NCI-H2227 treated with DMSO at 0.1 percent for 48 hours (cell line): ENCODE data around the gene DHODH.
"Not testable (repeated sequence)": the region's sequence is repeated elsewhere in the genome, so short reads cannot be mapped to it uniquely, and the experiment has no call there.

Experiments used
- DNase-seq: peaks from one replicate; lab custom pipeline; 2025; lab: John Stamatoyannopoulos, UW

Gene DHODH

DNA sequence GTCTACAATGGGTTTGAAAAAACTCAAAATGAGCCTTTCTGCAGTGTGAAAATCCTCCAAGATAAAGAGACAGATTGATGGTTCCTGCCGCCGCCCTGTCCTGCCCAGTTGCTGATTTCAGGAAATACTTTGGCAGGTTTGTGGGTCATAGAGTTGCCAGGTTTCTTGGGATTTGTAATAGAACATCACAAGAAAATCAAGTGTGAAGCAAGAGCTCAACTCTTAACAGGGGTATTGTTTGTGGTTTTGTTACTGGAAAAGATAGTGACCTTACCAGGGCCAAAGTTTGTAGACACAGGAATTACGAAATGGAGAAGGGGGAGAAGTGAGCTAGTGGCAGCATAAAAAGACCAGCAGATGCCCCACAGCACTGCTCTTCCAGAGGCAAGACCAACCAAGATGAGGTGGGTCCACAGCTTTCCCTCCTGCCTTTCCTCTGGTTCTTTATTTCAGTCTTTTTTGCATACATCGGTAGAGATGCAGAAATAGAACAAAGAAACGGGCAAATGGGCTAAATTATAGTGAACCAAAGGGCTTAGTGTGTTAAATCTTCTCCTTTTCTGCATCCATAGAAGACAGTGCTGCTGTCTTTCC is 45.8 kb downstream of the DHODH start, which contains the start of gene HP:
TSS of gene HP (plus strand) at position 252 of the 594 bp plus-strand sequence. CDS start at position 400, 148 bp downstream.
- not testable (repeated sequence) for DNase-seq

DNA sequence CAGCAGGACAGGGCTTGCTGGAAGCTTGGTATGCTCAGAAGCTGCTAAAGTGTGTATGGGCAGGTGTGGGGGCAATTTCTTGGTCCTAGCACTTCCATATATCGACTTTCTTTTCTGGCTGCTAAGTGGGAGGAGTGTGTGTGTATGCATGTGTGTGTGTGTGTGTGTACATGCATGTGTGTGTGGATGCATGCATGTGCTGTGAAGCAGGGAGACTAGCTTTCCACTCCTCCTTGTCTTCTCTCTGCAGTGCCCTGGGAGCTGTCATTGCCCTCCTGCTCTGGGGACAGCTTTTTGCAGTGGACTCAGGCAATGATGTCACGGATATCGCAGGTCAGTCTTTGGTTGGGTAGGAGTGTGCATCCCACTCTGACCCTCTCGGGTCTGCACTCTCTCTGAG is 47.4 kb downstream of the DHODH start:
- no peak for DNase-seq

- not testable (repeated sequence) for DNase-seq
Observed at GRCh38 chr16:72057313-72057712, 48.8 kb downstream of the DHODH start.

GRCh38 chr16:72059060-72059459 is 50.5 kb downstream of the DHODH start:
- not testable (repeated sequence) for DNase-seq

DNA sequence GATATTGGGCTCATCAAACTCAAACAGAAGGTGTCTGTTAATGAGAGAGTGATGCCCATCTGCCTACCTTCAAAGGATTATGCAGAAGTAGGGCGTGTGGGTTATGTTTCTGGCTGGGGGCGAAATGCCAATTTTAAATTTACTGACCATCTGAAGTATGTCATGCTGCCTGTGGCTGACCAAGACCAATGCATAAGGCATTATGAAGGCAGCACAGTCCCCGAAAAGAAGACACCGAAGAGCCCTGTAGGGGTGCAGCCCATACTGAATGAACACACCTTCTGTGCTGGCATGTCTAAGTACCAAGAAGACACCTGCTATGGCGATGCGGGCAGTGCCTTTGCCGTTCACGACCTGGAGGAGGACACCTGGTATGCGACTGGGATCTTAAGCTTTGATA is 51.9 kb downstream of the DHODH start:
- no peak for DNase-seq

DNA sequence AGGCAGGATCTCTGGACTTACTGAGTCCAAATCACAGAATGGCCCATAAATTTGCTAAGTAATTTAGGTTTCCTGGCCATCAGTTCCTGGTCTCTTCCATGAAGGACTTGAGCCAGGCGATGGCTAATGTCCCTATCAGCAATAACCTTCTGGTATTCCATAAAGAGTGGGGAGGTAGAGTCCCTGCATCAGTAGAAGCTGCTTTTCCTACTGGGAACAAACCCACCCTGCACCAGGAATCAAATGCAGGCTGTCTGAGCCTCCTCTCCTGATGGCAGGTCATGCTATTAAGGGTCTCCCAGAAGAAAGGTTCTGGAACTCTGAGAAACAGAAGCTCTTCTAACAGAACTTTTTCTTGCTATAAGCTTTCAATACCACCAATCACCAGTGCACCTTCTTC is 53.0 kb downstream of the DHODH start:
- DNase-seq: no peak

- no peak for DNase-seq
Observed at GRCh38 chr16:72064361-72064894, 55.9 kb downstream of the DHODH start.

- peak; percentile 8 for DNase-seq
Observed at GRCh38 chr16:72066747-72067146, 58.2 kb downstream of the DHODH start.

DNA sequence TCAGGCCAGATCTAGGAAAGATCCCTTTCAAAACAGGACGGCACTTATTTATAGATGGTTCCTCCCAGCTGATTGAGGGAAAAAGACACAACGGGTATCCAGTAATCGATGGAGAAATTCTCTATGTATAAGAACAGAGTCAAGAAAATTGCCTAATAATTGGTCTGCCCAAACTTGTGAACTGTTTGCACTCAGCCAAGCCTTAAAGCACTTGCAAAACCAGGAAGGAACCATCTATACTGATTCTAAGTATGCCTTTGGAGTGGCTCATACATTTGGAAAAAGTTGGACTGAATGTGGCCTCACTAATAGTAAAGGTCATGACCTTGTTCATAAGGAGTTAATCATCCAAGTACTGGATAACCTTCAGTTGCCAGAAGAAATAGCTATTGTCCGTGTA is 60.4 kb downstream of the DHODH start:
- no peak for DNase-seq

- no peak for DNase-seq
Observed at GRCh38 chr16:72072514-72073342, 64.2 kb downstream of the DHODH start.

- DNase-seq: no peak
Observed at GRCh38 chr16:72073560-72074230, 65.2 kb downstream of the DHODH start.

GRCh38 chr16:72075067-72075466 is 66.5 kb downstream of the DHODH start:
- not testable (repeated sequence) for DNase-seq
